SH-SY5Y (cell line): ENCODE measurements around the gene GAB1.

Experiments used
- GATA2 ChIP-seq: IDR thresholded peaks from 2 replicates; pipeline ENCODE4 v1.6.1; 2011; ENCODE audit warnings: mild to moderate bottlenecking, low read depth, low read length
- GATA3 ChIP-seq: IDR thresholded peaks from 2 replicates; pipeline ENCODE4 v1.6.1; 2011; ENCODE audit warnings: low read depth, mild to moderate bottlenecking, low read length, moderate library complexity

DNA sequence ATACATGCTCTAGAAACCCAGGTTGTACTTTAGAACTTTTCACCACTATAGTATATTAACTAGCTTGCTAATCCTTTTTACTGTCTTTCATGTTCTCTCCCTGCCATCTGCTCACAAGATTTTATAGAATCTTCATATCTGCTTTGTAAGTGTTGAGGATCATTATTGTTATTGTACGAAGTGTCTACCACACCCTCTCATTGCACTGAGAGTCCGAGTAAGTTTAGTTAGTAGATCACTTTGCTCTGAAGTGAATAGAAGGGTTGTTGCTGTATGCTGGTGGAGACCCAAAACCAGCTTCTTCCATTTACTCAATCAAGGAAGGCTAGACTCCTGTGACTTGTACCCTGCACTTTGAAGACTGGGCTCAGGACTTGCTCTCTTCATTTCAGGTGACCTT, 17.1 kb downstream of the GAB1 start:
- no peak for TF ChIP-seq GATA2
- TF ChIP-seq GATA3: no peak
